ENCODE results near the gene NRROS.
A peak's percentile ranks its signal among the peaks of the same experiment; 100 is the strongest.

Gene NRROS

DNA sequence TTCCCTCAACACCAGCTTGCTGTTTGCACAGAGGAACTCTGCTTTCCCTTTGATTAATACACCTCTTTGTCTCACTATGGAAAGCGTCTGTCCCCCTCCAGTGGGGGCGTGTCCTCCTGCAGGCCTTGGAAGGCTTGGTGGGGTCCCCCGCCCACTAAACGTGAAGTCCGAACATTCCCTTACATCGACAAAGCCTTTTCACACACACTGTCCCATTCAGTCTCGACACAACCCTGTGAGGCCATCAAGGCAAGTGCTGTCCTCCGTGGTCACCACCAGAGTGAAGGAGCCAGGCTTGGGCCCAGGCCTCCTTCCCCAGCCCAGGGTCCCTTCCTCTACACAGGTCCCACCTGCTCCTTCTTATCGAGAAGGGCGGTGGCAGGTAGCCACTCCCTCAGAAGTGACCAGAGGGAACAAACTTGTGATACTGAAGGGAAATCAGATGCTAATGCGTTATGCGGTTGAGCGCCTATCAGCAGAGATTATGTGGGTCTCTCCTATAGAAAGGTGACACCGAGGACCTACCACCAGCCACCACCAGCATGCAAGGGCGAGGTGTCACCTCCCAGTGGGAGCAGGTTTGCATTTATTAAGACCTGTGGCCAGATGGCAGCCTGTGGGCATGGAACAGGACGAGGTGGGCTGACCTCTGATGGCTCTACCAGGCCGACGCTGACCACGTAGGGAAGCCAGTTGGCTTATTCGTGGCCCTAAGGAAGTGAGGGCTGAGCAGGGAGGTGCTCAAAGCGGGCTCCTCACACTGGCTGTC is 6.6 kb downstream of the NRROS start:
- DNase-seq = no peak

DNA sequence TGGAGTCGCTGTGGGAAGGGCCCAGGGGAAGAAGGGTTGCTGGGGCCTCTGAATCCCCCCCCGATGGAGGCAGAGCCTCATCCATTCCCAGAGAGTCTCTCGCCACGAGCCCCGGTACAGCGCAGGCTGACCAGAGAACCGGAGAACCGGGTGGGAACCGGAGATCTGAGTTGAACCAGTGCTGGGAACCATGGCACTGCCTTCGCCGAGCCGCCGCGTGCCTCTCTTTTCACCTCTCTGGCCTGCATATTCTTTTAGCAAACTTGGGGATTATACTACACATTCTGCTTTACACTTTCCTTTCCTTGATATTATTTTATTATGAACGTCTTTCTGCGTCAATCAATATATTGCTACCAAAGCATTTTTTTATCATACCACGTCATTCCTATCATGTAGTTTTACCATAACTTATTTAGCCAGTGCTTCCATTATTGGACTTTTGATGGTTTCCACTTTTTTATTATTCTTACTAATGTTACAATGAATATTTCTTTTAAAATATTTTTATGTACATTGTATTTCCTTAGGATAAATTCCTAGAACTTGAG is 7.2 kb downstream of the NRROS start:
- no peak for DNase-seq

- DNase-seq = no peak
Observed at GRCh38 chr3:196650740-196651311, 11.3 kb downstream of the NRROS start.

GRCh38 chr3:196651819-196652218 is 12.3 kb downstream of the NRROS start:
- DNase-seq = no peak

GRCh38 chr3:196652961-196653795 is 13.7 kb downstream of the NRROS start:
- no peak for DNase-seq

DNA sequence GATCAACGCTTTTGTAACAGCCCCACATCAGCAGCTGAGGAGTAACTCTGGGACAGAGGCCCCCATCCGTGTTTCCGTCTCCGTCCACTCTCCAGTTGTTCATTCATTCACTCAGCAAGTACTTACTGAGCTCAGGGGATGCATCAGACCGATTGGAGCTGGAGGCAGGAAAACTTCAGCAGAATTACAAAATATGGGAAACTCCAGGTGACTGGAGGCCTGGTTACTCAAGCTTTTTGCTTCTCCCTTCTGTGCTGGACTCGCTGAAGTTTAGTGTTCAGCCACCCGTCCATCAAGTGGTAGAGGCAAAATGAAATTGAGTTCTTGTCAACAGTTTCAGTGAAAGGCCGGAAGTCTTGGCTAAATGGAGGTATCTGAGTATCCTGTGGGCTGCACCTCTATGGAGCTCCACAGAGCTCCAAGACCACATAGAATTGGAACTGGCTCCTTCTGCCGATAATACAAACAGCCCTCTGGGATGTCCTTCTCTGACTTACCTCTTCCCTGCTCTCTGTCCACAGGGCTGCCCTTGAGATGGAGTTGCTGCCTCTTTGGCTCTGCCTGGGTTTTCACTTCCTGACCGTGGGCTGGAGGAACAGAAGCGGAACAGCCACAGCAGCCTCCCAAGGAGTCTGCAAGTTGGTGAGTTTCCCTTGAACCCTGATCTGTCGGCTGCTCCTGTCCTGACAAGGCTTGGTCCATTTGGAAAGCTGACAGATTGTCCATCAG is 14.7 kb downstream of the NRROS start:
- no peak for DNase-seq

GRCh38 chr3:196654735-196655090 is 15.2 kb downstream of the NRROS start:
- DNase-seq = no peak

GRCh38 chr3:196655496-196655895 is 16.0 kb downstream of the NRROS start:
- DNase-seq = no peak

GRCh38 chr3:196656213-196656612 is 16.7 kb downstream of the NRROS start:
- no peak for DNase-seq

GRCh38 chr3:196659901-196660351 is 20.4 kb downstream of the NRROS start:
- no peak for DNase-seq

DNA sequence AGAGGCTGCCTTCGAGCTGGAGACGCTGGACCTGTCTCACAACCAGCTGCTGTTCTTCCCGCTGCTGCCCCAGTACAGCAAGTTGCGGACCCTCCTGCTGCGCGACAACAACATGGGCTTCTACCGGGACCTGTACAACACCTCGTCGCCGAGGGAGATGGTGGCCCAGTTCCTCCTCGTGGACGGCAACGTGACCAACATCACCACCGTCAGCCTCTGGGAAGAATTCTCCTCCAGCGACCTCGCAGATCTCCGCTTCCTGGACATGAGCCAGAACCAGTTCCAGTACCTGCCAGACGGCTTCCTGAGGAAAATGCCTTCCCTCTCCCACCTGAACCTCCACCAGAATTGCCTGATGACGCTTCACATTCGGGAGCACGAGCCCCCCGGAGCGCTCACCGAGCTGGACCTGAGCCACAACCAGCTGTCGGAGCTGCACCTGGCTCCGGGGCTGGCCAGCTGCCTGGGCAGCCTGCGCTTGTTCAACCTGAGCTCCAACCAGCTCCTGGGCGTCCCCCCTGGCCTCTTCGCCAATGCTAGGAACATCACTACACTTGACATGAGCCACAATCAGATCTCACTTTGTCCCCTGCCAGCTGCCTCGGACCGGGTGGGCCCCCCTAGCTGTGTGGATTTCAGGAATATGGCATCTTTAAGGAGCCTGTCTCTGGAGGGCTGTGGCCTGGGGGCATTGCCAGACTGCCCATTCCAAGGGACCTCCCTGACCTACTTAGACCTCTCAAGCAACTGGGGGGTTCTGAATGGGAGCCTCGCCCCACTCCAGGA is 21.1 kb downstream of the NRROS start:
- no peak for DNase-seq

- DNase-seq = no peak
Observed at GRCh38 chr3:196661400-196661799, 21.9 kb downstream of the NRROS start.

- DNase-seq = no peak
Observed at GRCh38 chr3:196662033-196662432, 22.5 kb downstream of the NRROS start.

GRCh38 chr3:196662711-196663571 is 23.4 kb downstream of the NRROS start:
- no peak for DNase-seq

- peak in 14 of 56 donors; percentile 7 to 50 (median 22) for DNase-seq
Observed at GRCh38 chr3:196666001-196666867, 26.7 kb downstream of the NRROS start.

DNA sequence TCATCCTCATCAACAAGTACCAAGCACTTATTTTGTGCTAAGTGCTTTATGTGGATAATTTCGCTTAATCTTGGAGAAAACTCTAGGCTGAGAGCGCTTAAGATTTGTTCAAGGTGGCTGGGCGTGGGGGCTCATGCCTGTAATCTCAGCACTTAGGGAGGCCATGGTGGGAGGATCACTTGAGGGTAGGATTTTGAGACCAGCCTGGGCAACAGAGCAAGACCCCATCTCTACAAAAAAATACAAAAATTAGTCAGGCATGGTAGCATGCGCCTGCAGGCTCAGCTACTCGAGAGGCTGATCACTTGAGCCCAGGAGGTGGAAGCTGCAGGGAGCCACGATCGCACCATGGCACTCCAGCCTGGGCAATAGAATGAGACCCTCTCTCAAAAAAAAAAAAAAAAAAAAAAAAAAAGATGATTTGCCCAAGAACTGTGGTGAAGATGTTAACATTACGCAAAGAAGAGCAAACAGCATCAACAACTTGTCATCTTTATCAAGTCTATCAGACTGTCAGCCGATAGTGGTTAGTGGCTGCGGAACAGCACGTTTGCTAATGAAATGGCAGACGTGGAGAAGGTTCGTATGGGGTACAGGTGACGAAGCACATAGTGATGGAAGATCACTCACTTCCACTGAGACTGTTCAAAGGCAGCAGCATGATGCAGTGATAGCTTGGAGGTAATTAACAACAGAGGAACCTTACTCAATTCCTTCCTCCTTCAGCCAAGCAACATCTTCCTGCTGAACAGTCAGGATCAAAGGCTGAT is 27.7 kb downstream of the NRROS start:
- no peak for DNase-seq

DNA sequence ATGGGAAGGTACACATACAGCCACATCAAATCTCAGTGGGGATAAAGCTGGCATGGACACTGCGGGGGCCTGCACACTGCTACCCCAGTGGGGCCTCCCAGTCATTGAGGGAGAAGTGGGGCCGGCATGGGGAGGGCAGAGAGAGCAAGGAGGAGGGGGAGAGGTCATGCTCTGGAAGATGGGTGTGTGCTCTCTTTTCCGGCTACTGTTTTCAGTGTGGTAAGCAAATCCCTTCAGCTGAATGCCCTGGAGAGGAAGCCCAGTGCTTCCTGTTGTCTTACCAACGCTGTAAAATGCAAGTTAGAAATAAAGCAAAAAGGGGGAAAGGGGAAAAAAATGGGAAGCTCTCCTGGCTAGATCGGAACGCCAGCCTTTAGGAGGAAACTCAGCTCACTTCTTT is 30.8 kb downstream of the NRROS start:
- DNase-seq = no peak

DNA sequence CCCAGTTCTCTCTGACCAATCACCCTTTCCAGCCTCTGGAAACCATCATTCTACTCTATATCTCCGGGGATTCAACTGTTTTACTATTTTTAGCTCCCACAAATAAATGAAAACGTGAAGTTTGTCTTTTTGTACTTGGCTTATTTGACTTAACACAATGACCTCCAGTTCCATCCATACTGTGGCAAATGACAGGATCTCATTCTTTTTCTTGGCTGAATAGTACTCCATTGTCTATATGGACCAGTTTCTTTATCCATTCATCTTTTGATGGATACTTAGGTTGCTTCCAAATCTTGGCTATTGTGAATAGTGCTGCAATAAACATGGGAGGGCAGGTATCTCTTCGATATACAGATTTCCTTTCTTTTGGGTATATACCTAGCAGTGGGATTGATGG is 34.1 kb downstream of the NRROS start:
- DNase-seq = no peak
